K562 (cell line): ENCODE measurements around the gene F2.

Source experiments
- EGR1 ChIP-seq: fragments of 450-650 bp; conservative IDR thresholded peaks from 2 replicates; pipeline ENCODE4 v1.6.1; 2017; ENCODE audit warnings: mild to moderate bottlenecking
- HDGF ChIP-seq: fragments of 450-650 bp; IDR thresholded peaks from 2 replicates; pipeline ENCODE4 v1.6.1; 2016
- JUND ChIP-seq, 2 experiments: IDR thresholded peaks; 2 replicates in 1 of 2; 3 replicates in 1 of 2; pipeline ENCODE4 v1.6.1; 2011; ENCODE audit warnings: borderline replicate concordance in 2 of 2, low read depth in 2 of 2, low read length in 2 of 2, improper control_type of control experiment in 1 of 2, missing biosample characterization in 1 of 2, missing genetic modification characterization in 1 of 2, missing genetic modification reagents in 1 of 2
- POLR2AphosphoS5 ChIP-seq: IDR thresholded peaks from 2 replicates; pipeline ENCODE4 v1.6.1; 2011; ENCODE audit warnings: mild to moderate bottlenecking, low read depth, low read length, moderate library complexity; ENCODE audit not compliant: control insufficient read depth, insufficient read depth
- RAD51 ChIP-seq: fragments of 450-650 bp; IDR thresholded peaks from 2 replicates; pipeline ENCODE4 v1.7.1; 2016; ENCODE audit warnings: low read depth, mild to moderate bottlenecking, borderline replicate concordance
- RBM17 ChIP-seq: fragments of 200-400 bp; formaldehyde crosslinking; IDR thresholded peaks from 2 replicates; pipeline ENCODE4 v1.6.1; 2017; ENCODE audit warnings: low read depth, mild to moderate bottlenecking, low read length, borderline replicate concordance
- TF ChIP-seq, protein P1 (sequence below): IDR thresholded peaks from 3 replicates; pipeline ENCODE4 v1.6.1; 2011; ENCODE audit warnings: borderline replicate concordance, mild to moderate bottlenecking; ENCODE audit not compliant: insufficient read length, insufficient read depth
- TF ChIP-seq, protein P2 (sequence below): fragments of 450-650 bp; IDR thresholded peaks from 2 replicates; pipeline ENCODE4 v1.7.0; 2016; ENCODE audit warnings: borderline replicate concordance
- TF ChIP-seq, protein P3 (sequence below), 3 experiments: IDR thresholded peaks in 2 of 3; conservative IDR thresholded peaks in 1 of 3; 2 replicates each; pipeline ENCODE4 v1.5.1; 2011 to 2012; ENCODE audit warnings: low read length in 3 of 3, mild to moderate bottlenecking in 3 of 3, control low read depth in 2 of 3, improper control_type of control experiment in 1 of 3, inconsistent platforms in 1 of 3, low read depth in 1 of 3, mixed read lengths in 1 of 3, moderate library complexity in 1 of 3; ENCODE audit not compliant: insufficient read depth in 2 of 3
- TF ChIP-seq, protein P4 (sequence below): sonication (generic); formaldehyde crosslinking; IDR thresholded peaks from 2 replicates; pipeline ENCODE4 v1.8.1; 2023; ENCODE audit warnings: mild to moderate bottlenecking, missing genetic modification reagents

DNA sequence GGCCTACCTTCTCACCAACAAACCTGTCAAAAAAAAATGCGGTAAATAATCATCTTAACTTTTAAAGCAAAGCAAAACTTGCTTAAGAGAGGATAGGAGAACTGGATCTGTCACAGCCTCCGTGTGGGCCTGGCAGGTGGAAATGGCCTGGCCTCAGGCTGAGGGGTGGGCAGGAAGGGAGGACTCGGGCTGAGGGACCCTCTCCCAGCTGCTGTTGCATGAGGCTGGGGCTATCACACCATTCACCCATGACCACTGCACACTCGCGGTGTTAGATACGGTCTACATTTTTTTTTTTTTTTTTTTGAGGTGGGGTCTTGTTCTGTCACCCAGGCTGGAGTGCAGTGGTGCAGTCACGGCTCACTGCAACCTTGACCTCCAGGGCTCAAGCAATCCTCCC, 43.1 kb upstream of the F2 start:
- TF ChIP-seq, protein P1, sequence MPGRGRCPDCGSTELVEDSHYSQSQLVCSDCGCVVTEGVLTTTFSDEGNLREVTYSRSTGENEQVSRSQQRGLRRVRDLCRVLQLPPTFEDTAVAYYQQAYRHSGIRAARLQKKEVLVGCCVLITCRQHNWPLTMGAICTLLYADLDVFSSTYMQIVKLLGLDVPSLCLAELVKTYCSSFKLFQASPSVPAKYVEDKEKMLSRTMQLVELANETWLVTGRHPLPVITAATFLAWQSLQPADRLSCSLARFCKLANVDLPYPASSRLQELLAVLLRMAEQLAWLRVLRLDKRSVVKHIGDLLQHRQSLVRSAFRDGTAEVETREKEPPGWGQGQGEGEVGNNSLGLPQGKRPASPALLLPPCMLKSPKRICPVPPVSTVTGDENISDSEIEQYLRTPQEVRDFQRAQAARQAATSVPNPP: no peak
- TF ChIP-seq JUND (IDR thresholded peaks at IDR 0.05; ENCODE audit: borderline replicate concordance, low read depth, low read length) (no peak), JUND (tag; IDR thresholded peaks at IDR 0.05; ENCODE audit: borderline replicate concordance, low read depth, low read length) (no peak), RAD51 (no peak), RBM17 (no peak), HDGF (no peak), EGR1 (no peak), POLR2AphosphoS5 (no peak)
- TF ChIP-seq, protein P2, sequence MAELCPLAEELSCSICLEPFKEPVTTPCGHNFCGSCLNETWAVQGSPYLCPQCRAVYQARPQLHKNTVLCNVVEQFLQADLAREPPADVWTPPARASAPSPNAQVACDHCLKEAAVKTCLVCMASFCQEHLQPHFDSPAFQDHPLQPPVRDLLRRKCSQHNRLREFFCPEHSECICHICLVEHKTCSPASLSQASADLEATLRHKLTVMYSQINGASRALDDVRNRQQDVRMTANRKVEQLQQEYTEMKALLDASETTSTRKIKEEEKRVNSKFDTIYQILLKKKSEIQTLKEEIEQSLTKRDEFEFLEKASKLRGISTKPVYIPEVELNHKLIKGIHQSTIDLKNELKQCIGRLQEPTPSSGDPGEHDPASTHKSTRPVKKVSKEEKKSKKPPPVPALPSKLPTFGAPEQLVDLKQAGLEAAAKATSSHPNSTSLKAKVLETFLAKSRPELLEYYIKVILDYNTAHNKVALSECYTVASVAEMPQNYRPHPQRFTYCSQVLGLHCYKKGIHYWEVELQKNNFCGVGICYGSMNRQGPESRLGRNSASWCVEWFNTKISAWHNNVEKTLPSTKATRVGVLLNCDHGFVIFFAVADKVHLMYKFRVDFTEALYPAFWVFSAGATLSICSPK: no peak
- TF ChIP-seq, protein P3, sequence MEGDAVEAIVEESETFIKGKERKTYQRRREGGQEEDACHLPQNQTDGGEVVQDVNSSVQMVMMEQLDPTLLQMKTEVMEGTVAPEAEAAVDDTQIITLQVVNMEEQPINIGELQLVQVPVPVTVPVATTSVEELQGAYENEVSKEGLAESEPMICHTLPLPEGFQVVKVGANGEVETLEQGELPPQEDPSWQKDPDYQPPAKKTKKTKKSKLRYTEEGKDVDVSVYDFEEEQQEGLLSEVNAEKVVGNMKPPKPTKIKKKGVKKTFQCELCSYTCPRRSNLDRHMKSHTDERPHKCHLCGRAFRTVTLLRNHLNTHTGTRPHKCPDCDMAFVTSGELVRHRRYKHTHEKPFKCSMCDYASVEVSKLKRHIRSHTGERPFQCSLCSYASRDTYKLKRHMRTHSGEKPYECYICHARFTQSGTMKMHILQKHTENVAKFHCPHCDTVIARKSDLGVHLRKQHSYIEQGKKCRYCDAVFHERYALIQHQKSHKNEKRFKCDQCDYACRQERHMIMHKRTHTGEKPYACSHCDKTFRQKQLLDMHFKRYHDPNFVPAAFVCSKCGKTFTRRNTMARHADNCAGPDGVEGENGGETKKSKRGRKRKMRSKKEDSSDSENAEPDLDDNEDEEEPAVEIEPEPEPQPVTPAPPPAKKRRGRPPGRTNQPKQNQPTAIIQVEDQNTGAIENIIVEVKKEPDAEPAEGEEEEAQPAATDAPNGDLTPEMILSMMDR (IDR thresholded peaks at IDR 0.05 in 2 of 3, conservative IDR thresholded peaks at IDR 0.05 in 1 of 3; ENCODE audit: insufficient read depth in 2 of 3, low read depth in 1 of 3, low read length in 3 of 3): no peak
- TF ChIP-seq, protein P4, sequence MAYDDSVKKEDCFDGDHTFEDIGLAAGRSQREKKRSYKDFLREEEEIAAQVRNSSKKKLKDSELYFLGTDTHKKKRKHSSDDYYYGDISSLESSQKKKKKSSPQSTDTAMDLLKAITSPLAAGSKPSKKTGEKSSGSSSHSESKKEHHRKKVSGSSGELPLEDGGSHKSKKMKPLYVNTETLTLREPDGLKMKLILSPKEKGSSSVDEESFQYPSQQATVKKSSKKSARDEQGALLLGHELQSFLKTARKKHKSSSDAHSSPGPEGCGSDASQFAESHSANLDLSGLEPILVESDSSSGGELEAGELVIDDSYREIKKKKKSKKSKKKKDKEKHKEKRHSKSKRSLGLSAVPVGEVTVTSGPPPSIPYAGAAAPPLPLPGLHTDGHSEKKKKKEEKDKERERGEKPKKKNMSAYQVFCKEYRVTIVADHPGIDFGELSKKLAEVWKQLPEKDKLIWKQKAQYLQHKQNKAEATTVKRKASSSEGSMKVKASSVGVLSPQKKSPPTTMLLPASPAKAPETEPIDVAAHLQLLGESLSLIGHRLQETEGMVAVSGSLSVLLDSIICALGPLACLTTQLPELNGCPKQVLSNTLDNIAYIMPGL (CRISPR knock-in tag): no peak
